NCI-H187 treated with DMSO at 0.1 percent for 48 hours (cell line): ENCODE data around the gene PAMR1.
"Not testable (repeated sequence)": the region's sequence is repeated elsewhere in the genome, so short reads cannot be mapped to it uniquely, and the experiment has no call there.

Source experiments
- DNase-seq: peaks from one replicate; lab custom pipeline; 2025; lab: John Stamatoyannopoulos, UW

The PAMR1 gene

GRCh38 chr11:35545391-35546003, 20.1 kb upstream of the PAMR1 start:
- no peak for DNase-seq

GRCh38 chr11:35543481-35543880, 18.1 kb upstream of the PAMR1 start:
- no peak for DNase-seq

GRCh38 chr11:35541621-35542375, 16.4 kb upstream of the PAMR1 start:
- no peak for DNase-seq

GRCh38 chr11:35540526-35540925, 15.1 kb upstream of the PAMR1 start:
- DNase-seq: no peak

GRCh38 chr11:35539781-35540281, 14.4 kb upstream of the PAMR1 start:
- DNase-seq: no peak

GRCh38 chr11:35539256-35539655, 13.8 kb upstream of the PAMR1 start:
- DNase-seq: no peak

- DNase-seq: peak; percentile 65
Observed at GRCh38 chr11:35536470-35536869, 11.1 kb upstream of the PAMR1 start.

GRCh38 chr11:35531246-35531645, 5.8 kb upstream of the PAMR1 start:
- DNase-seq: no peak

- DNase-seq: no peak
Observed at GRCh38 chr11:35529971-35530495, 4.6 kb upstream of the PAMR1 start.

GRCh38 chr11:35526370-35526792, 965 bp upstream of the PAMR1 start:
- no peak for DNase-seq

- DNase-seq: no peak
Observed at GRCh38 chr11:35524780-35525179, 636 bp downstream of the PAMR1 start.

- no peak for DNase-seq
Observed at GRCh38 chr11:35523861-35524260, 1.6 kb downstream of the PAMR1 start.

- DNase-seq: no peak
Observed at GRCh38 chr11:35523331-35523768, 2.1 kb downstream of the PAMR1 start.

GRCh38 chr11:35522091-35522490, 3.3 kb downstream of the PAMR1 start:
- DNase-seq: not testable (repeated sequence)

GRCh38 chr11:35520376-35520775, 5.0 kb downstream of the PAMR1 start:
- DNase-seq: no peak

- no peak for DNase-seq
Observed at GRCh38 chr11:35518766-35519165, 6.7 kb downstream of the PAMR1 start.

GRCh38 chr11:35517481-35517880, 7.9 kb downstream of the PAMR1 start:
- no peak for DNase-seq

- DNase-seq: no peak
Observed at GRCh38 chr11:35516403-35516802, 9.0 kb downstream of the PAMR1 start.

- no peak for DNase-seq
Observed at GRCh38 chr11:35515224-35515623, 10.2 kb downstream of the PAMR1 start.

- DNase-seq: no peak
Observed at GRCh38 chr11:35514481-35514880, 10.9 kb downstream of the PAMR1 start.

GRCh38 chr11:35511666-35512065, 13.8 kb downstream of the PAMR1 start:
- no peak for DNase-seq

- no peak for DNase-seq
Observed at GRCh38 chr11:35507688-35508087, 17.7 kb downstream of the PAMR1 start.

GRCh38 chr11:35501776-35502175, 23.6 kb downstream of the PAMR1 start:
- no peak for DNase-seq
